DMS53 (cell line): Measurements from ENCODE around the gene E2F2.
"Not testable (repeated sequence)": the region's sequence is repeated elsewhere in the genome, so short reads cannot be mapped to it uniquely, and the experiment has no call there.

ENCODE experiments used
- DNase-seq: peaks from one replicate; lab custom pipeline; 2025; lab: John Stamatoyannopoulos, UW

Gene E2F2

GRCh38 chr1:23524716-23525401 lies 6.2 kb downstream of the E2F2 start:
- DNase-seq, result no peak

- no peak for DNase-seq
Measured at GRCh38 chr1:23524163-23524562, 6.9 kb downstream of the E2F2 start.

DNA sequence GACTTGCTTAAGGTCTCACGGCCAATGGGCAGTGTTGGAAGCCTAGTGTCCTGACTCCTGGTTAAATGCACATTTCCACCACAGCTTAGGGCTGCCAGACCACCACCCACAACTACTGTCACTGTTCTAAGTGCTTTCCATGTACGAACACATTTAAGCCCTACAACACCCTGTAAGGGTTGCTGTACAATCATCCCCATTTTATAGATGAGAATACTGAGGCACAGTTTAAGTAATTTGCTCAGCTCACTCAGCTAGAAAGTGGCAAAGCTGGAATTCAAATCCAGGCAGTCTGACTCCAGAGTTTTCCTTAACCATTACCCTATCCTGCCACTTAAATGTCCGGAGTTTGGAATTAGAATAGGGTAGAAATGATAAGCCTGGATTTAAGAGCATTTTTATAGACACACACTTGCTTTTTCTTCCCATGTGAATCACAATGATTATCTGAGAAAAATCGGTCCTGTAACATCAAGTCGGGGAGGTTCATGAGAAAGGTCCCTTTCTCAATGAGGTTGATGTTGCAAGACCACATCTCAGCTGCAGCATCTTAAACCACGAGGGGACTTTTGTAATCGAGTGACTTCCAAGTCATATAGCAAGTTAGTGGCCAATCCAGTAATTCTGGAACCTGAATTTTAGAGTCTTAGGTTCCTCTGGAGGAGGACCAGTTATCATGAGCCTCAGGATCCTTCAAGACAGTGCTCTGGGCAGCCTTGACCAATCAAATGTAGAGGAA lies 8.6 kb downstream of the E2F2 start:
- no peak for DNase-seq

DNA sequence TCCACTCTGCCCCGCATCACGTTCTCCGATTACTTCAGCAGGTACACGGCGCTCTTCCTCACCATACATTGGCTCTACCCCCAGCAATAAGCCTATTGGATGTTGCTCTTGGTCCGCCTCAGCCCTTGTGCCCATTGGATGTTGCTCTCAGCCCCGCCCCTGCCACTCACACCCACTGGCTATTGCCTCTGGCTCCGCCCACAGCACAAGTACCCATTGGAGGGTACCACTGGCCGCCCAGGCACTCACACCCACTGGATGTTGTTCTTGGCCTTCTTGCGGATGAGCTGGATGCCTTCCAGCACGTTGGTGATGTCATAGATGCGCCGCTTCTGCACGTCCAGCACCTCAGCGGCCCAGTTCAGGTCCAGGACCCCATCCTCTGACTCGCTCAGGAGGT lies 9.4 kb downstream of the E2F2 start:
- peak; percentile 41 for DNase-seq

GRCh38 chr1:23517581-23517980 lies 13.5 kb downstream of the E2F2 start:
- DNase-seq, result no peak

DNA sequence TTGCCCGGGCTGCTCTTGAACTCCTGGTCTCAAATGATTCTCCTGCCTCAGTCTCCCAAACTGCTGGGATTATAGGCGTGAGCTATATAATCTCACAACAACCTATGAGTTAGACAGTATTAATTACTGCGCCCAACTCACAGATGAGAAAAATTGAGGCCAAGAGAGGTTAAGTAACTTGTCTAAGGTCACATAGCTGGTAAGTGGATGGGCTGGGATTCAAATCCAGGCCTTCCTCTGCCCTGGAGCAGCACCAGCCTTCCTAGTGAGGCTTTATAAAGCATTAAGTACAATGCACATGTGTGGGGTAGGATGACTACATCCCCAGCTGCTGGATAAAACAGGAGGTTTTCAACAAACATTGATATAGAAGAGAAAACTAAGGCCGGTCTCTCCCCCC lies 15.1 kb downstream of the E2F2 start:
- DNase-seq, result no peak

GRCh38 chr1:23514111-23514679 lies 16.8 kb downstream of the E2F2 start:
- no peak for DNase-seq

- no peak for DNase-seq
Measured at GRCh38 chr1:23509896-23510295, 21.1 kb downstream of the E2F2 start.

GRCh38 chr1:23506376-23507107 lies 24.5 kb downstream of the E2F2 start:
- no peak for DNase-seq

DNA sequence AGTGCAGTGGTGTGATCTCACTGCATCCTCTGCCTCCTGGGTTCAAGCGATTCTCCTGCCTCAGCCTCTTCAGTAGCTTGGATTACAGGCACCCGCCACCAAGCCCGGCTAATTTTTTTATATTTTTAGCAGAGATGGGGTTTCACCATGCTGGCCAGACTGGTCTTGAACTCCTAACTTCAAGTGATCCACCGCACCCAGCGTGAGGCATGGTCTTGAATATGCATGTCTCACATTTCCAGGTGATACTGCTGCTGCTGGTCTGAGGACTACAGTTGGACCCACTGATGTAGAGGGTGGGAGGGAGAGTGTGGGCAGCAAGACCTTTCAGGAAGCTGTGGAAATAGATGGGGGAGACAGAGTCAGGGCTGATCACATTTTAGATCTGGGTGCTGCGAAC lies 25.2 kb downstream of the E2F2 start:
- DNase-seq, result no peak

GRCh38 chr1:23504156-23504555 lies 26.9 kb downstream of the E2F2 start:
- DNase-seq, result not testable (repeated sequence)

DNA sequence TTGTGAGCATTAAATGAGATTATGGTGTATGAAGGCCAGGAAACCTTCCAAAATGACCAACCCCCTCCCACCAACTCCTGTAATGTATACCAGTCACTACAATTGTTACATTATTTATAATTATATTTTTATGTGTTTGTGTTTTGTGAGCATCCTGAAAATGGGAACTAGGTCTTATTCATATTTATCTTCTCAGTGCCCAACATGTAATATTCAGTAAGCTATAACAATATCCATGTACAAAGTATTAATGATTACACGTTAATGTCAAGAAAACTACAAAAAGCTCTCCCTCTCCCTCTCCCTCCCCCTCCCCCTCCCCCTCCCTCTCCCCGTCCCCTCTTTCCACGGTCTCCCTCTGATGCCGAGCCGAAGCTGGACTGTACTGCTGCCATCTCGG lies 28.1 kb downstream of the E2F2 start:
- no peak for DNase-seq

- peak; percentile 80 for DNase-seq
Measured at GRCh38 chr1:23500466-23500865, 30.6 kb downstream of the E2F2 start.

- DNase-seq, result peak; percentile 37
Measured at GRCh38 chr1:23497777-23498439, 33.1 kb downstream of the E2F2 start.

DNA sequence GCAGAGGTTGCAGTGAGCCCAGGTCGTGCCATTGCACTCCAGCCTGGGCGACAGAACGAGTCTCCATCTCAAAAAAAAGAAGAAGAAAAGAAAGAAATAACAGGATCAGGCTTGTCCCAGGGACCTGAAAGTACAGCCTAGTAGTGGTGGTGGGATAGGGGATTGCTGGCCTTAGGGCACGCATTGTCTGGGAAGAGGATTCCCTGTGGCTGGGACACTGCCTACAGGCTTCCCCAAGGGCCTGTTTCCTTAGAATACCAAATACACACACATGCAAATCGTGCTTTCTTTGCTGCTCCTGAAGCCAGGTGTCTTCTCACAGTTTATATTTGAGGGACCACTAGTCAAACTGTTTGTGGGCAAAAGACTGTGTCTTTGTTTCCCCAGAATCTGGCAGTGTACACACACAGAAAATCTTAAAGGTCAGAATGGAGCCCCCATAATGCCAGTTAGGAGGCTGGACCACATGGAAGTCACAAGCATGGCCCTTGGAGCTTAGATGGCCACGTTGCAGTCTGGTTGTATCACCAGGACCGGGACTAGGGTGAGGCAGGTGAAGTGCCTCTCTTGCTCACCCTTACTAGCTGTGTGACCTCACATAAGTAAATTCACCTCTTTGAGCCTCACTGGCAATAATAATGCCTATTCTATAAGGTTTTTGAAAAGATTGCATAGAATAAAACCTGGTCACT lies 34.4 kb downstream of the E2F2 start:
- no peak for DNase-seq

GRCh38 chr1:23494836-23495235 lies 36.2 kb downstream of the E2F2 start:
- DNase-seq, result peak; percentile 12

DNA sequence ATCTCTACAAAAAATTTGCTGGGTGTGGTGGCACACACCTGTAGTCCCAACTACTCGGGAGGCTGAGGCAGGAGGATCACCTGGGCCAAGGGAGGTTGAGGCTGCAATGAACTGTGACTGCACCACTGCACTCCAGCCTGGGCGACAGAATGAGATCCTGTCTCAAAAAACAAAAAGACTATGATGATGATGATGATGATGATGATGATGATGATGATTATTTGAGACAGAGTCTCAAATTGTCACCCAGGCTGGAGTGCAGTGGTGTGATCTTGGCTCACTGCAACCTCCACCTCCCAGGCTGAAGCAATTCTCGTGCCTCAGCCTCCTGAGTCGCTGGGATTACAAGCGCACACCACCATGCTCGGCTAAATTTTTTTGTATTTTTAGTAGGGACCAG lies 38.3 kb downstream of the E2F2 start:
- DNase-seq, result not testable (repeated sequence)

GRCh38 chr1:23492132-23492720 lies 38.8 kb downstream of the E2F2 start:
- no peak for DNase-seq

- no peak for DNase-seq
Measured at GRCh38 chr1:23489842-23490241, 41.2 kb downstream of the E2F2 start.

DNA sequence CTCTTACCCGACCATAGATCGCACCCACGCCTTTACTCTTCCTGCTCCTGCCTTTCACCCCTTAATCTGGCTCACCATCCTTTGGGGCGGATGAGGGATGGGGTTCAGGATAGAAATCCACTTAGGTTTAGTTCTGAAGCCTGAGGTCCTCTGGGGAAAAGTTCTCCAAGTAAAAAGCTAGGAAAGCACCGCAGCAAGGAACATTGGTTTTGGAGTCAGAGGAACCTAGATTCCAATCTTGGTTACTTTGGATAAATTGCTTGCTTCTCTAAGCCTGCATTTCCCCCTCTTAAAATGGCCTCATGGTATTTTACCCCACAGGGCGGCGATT lies 46.1 kb downstream of the E2F2 start:
- DNase-seq, result no peak
